ENCODE results near the gene AQP9.

Gene AQP9

DNA sequence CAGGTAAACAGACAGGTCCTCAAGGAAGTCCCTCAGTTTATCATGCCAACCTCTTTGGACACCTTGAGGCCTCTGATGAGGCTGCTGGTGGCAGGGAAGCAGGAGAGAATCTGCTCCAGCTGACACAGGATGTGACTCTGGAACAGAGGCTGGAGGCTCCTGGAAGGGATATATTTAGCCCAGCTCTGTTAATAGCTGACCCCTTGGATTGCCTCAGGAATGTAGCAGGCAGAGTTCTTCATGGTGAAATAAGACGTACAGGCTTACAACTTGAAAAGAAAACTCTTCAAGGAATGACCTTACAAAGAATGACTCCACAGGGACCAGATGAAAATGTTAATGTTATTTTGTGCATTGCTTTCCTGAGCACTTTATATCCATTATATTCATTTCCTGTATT, 90.5 kb downstream of the AQP9 start:
- DNase-seq (ENCODE audit: low spot score), result no peak

DNA sequence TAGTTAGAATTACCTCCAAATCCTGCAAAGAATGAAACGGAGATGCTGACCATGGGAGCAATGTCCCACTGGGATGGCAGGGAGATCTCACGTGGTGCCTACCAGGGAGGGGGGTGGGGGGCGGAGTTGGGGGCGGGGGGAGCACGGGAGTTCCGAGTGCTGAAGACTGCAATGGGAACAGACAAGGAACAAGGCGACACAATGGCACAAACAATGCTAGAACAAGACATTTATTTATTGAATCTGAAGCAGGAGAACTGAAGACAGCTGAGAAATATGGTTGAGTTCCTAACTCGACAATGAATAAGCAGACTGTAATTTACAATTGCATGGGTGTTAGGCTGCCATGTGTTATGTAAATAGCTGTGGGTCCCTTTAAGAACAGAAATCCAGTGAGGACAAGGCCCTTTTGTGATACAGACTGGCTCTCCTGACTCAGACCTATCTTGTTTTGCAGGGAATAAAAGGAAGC, 91.2 kb downstream of the AQP9 start:
- no peak for DNase-seq (ENCODE audit: low spot score)

DNA sequence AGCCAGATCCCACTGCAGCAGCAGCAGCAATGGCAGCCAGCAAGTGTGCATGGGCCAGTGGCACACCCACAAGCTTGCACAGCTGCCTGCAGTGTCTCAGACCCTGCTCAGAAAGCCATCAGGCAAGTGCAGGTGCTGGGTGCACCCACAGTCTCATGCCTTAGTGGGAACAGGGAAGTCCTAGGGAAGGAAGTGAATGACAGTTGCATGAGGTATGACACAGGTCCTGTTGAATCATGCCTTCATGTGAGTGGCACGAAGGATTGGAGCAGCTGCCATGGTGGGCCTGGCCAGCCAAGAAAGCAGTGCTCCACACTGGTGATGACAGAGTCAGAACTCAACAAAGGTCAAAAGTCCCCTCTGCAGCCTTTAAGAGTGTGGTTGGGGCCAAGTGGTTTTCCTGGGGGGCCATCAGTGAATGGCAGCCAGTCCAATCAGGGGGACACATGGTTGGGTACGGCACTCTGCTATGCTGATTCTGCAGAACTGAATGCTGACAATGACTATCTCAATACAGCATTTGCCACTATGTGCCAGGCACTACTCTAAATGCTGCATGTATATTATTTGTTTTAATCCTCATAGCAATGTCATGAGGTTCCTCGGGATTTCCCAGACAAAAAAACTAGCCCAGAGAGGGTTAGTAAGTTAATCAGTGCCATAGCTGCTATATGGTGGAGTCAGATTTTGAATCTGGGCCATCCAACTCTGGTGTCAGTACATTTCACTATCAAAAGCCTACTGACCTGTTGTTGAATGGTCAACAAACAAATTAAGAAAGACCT, 94.3 kb downstream of the AQP9 start:
- no peak for DNase-seq (ENCODE audit: low spot score)

DNA sequence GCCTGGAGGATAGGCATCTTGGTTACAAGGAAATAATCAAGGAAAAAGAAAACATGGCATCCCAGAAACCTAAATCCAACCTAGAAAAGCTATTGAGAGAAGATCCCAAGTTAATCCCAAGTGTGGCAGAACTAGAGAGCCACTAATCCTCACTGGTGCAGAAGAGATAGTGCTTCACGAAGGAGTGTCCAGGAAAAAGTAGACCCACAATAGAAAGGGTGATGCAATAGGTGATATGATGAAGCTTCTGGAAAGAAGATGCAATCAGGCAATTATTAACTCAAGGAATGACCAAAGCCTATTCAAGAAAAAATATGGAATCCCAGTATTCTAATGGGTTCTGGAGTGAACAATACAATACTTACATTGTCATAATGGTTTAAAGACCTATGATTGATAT, 95.2 kb downstream of the AQP9 start:
- DNase-seq (ENCODE audit: low spot score), result no peak

Data from activated CD4-positive, alpha-beta T cell treated with anti-CD3 and anti-CD28 coated beads, Interleukin-2, Interleukin-4, amounts not matched to agents 100 ng/mL and 50 ng/mL, durations not matched to agents 16 hours and 8 hours (primary cell).